Activated T-cell treated with anti-CD3 and anti-CD28 coated beads, Interleukin-2, amount 50 U/mL, for 4 hours (primary cell): ENCODE results near the gene EFNB1. TPM values are rescaled to one million over a fixed set of nuclear protein-coding genes. Genes with fewer than 3 reads are reported as not detected.

Experiments
- ATAC-seq, 2 donors: fragments of 200-7000 bp; cut with Tn5 transposase; one replicate each; pipeline ENCODE4 v1.10.0; 2021
- DNase-seq: peaks from one replicate; pipeline ENCODE4 v3.0.0-alpha.2; 2020
- H3K27me3 Mint-ChIP-seq: one replicate; pipeline ENCODE4 v1.8.0; 2021; ENCODE audit warnings: low read depth, mixed read lengths
- H3K36me3 Mint-ChIP-seq: one replicate; pipeline ENCODE4 v1.8.0; 2022; ENCODE audit warnings: mixed read lengths; ENCODE audit not compliant: insufficient read depth
- H3K4me1 Mint-ChIP-seq: one replicate; pipeline ENCODE4 v1.8.0; 2021; ENCODE audit warnings: low read depth, mixed read lengths
- H3K4me3 Mint-ChIP-seq: one replicate; pipeline ENCODE4 v1.8.0; 2021; ENCODE audit warnings: mild to moderate bottlenecking, moderate library complexity, mixed read lengths
- H3K9me3 Mint-ChIP-seq: one replicate; pipeline ENCODE4 v1.8.0; 2021; ENCODE audit warnings: mixed read lengths
- total RNA-seq, 3 donors: library from RNA; stranded (reverse); gene quantifications; one replicate each; pipeline ENCODE4 v1.2.1, GENCODE V29; 2021

EFNB1 gene
- total RNA-seq, 3 donors from 2014 or later, result 9.6 to 10.7 (median 9.9) TPM

DNA sequence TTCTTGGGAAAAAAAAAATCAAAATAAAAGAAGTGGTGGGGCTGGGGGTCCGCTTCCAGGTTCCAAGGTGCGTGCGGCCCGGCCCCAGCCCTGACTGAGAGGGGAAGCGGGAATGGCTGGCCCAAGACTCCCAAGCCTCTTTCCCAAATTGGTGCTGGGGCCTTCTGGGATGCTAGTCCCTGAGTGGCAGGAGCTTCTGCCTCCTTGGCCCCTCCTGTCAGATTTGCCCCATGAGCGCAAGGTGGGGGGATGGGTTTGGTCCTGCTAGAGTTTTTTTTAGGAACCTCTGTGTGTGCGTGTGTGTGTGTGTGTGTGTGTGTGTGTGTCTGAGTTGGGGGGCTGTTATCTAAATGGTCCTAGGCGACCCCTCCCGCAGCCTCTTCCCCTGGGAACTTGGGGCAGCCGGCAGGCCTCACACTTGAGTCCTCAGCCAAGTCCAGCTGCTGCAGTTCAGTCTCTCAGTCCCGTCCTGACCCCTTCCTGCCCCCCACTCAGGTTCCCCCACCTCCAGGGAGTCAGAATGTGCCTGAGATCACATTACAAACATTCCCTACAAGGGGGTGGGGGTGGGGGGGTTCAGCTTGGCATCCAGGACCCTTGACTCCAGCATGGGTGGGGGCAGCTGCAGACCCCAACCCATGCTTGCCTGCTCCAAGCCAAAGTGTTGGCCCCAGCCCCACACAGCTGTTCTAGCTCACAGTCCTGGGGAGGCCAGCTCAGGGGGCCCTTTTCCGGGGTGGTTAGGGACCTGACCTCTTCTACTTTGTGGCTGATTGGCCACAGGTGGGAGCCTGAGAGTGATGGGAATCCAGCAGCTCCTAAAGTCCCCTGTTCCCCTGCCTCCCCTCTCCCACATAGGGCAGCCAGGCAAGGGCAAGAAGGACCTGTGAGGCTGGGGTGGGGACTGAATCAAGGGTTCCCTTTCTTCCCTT, 4.0 kb downstream of the EFNB1 start:
- H3K27me3 Mint-ChIP-seq, result no peaks in the 10 kb centered on the region
- DNase-seq (no peak), ATAC-seq (no peak)
- H3K36me3 Mint-ChIP-seq, result no peaks in the 10 kb centered on the region
- H3K9me3 Mint-ChIP-seq, result no peaks in the 10 kb centered on the region
- H3K4me3 Mint-ChIP-seq, result no peak overlapping the region
- H3K4me1 Mint-ChIP-seq, result peaks cover 19% of the 10 kb centered on the region

DNA sequence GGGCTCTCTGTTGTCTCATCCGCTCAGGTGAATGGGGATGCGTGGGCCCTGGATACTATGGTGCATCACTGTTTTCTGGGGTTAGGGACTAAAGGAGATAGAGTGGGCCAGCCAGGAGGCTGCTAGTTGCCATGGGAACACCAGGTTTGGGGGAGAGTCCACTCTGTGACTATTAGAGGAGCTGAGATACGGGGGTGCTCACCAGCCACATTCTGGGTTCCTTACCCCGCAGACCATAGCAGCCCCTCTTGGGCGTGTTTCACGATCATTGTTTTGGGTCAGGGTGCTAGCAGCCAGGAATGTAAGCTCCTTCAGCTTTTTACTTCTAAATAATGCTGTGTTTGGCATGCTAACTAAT, 4.6 kb downstream of the EFNB1 start:
- no peak for DNase-seq
- H3K36me3 Mint-ChIP-seq, result no peaks in the 10 kb centered on the region
- H3K4me1 Mint-ChIP-seq, result peaks cover 18% of the 10 kb centered on the region
- H3K9me3 Mint-ChIP-seq, result no peaks in the 10 kb centered on the region
- no peaks in the 10 kb centered on the region for H3K27me3 Mint-ChIP-seq
- H3K4me3 Mint-ChIP-seq, result no peak overlapping the region
- ATAC-seq, result no peak

DNA sequence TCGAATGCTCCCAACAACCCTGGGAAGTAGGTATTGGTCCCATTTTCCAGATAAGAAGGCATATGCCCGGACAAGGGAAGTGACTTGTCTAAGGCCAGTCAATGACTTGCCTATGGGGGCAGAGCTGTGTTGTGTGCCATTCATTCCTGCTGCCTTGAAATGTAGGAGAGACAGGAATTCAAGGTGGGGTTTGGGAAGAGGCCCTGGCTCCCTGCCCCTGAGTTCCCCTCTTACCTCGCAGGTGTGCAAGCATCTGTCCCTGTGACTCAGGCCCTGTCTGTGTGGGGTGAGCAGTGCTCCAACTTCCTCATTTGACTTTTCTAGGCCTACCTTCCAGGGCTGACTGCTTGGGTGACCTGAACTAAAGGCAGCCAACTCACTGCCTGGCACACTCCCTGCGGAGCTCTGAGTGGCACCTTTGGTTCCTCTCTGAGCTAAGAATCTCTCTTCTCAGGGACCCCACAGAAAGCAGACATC, 5.1 kb downstream of the EFNB1 start:
- no peaks in the 10 kb centered on the region for H3K27me3 Mint-ChIP-seq
- H3K4me3 Mint-ChIP-seq, result no peak overlapping the region
- DNase-seq (no peak), ATAC-seq (no peak)
- H3K36me3 Mint-ChIP-seq, result no peaks in the 10 kb centered on the region
- peaks cover 16% of the 10 kb centered on the region for H3K4me1 Mint-ChIP-seq
- no peaks in the 10 kb centered on the region for H3K9me3 Mint-ChIP-seq

DNA sequence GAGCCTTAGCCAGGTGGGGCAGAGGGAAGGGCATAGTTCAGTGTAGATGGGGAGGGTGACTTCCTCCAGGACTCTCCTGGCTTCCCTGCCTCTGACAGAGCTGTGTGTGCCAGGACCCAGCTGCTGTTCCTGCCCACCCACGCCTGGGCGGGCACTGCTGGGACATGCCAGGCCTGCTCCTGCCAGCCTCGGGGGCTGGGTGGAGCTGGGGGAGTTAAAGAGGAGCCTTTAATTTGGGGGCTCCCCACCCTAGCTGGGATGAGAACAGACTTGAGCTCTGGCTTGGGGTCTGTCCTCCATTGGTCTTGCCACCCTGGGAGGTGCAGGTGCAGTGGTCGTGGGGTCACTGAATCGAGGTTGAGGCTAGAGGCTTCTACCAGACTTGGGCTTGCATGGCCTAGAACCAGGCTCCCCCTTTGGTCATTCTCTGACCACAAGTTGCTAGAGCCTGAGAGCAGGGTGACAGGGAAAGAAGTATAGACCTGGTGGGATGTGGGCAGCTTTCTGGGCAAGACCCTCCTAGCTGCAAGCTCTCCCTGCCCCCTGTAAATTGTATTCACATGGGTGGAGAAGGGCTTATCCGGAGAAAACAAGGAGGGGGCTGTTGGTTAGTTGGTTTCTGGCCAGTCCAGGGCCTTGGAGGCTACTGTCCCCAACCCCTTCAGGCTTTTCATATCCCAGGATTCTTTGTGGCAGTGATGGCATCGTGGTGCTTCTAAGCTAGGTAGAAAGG, 5.7 kb downstream of the EFNB1 start:
- peaks cover 16% of the 10 kb centered on the region for H3K4me1 Mint-ChIP-seq
- no peak overlapping the region for H3K4me3 Mint-ChIP-seq
- no peaks in the 10 kb centered on the region for H3K27me3 Mint-ChIP-seq
- no peaks in the 10 kb centered on the region for H3K36me3 Mint-ChIP-seq
- H3K9me3 Mint-ChIP-seq, result no peaks in the 10 kb centered on the region
- ATAC-seq, result no peak
- no peak for DNase-seq

DNA sequence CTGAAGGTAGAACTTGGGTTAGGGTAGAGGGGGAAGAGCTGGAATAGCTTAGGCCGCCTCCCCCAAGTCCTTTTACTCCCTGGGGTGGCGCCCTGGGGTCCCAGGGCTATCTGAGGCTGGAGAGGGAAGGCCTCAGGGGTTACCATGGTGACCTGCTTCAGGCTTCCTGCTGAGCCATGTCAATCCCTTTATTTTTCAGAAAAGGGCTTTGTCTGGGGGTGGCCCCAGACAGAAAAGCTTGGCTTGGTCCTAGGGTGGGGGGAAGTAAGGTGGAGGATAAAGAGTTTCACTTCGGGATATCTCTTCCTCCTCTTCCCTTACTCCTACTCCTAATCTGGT, 6.3 kb downstream of the EFNB1 start:
- no peak overlapping the region for H3K4me3 Mint-ChIP-seq
- H3K9me3 Mint-ChIP-seq, result no peaks in the 10 kb centered on the region
- ATAC-seq, result no peak

DNA sequence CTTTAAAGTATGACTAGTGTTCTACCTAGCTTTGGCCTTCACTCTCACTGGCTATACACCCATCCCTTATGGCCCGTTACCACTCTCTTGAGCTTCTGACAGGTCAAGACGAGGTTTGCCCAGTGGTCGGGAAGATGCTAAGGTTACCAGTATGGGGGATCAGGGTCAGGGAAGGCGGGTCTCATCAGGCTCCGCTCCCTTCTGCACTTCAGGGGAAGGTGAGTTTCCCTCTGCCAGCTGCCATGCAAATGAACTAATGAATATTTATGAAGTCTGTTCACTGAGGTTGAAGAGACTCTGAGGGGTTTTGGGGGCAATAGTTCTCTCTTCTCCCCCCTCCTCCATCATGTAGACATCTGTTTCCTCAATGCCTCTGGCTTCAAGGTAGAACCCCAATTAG, 6.6 kb downstream of the EFNB1 start:
- no peaks in the 10 kb centered on the region for H3K27me3 Mint-ChIP-seq
- ATAC-seq, result no peak
- no peak overlapping the region for H3K4me3 Mint-ChIP-seq
- no peak for DNase-seq
- H3K9me3 Mint-ChIP-seq, result no peaks in the 10 kb centered on the region
- H3K36me3 Mint-ChIP-seq, result no peaks in the 10 kb centered on the region
- H3K4me1 Mint-ChIP-seq, result peaks cover 14% of the 10 kb centered on the region

More for the DNA sequence above, 6.3 kb downstream of the EFNB1 start:
- DNase-seq, result no peak
- no peaks in the 10 kb centered on the region for H3K27me3 Mint-ChIP-seq
- H3K36me3 Mint-ChIP-seq, result no peaks in the 10 kb centered on the region
- peaks cover 14% of the 10 kb centered on the region for H3K4me1 Mint-ChIP-seq

DNA sequence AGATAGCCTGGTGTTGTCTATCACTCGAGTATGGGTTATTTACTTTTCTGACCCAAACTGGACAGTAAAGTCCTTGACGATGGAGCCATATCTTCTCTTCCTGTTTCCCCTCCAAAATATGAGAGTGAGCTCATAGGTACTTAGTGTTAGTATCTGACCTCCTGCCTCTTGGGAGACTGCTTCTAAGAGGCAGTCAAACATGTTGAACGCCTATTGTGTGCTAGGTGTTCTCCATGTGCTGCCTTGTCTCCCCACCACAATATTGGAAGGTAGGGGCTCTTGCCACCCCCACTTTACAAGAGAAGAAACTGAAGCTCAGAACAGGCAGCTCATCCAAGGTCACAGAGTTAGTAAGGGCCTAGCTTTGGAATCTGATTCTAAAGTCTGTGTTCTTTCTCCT, 8.3 kb downstream of the EFNB1 start:
- H3K27me3 Mint-ChIP-seq, result no peaks in the 10 kb centered on the region
- ATAC-seq, result no peak
- no peak for DNase-seq
- H3K9me3 Mint-ChIP-seq, result no peaks in the 10 kb centered on the region
- H3K4me3 Mint-ChIP-seq, result no peak overlapping the region
- H3K4me1 Mint-ChIP-seq, result peaks cover 3% of the 10 kb centered on the region
- H3K36me3 Mint-ChIP-seq, result no peaks in the 10 kb centered on the region

DNA sequence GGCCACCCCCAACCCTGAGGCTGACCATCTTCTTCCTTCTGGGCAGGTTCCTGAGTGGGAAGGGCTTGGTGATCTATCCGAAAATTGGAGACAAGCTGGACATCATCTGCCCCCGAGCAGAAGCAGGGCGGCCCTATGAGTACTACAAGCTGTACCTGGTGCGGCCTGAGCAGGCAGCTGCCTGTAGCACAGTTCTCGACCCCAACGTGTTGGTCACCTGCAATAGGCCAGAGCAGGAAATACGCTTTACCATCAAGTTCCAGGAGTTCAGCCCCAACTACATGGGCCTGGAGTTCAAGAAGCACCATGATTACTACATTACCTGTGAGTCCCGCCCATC, 9.7 kb downstream of the EFNB1 start:
- no peak for ATAC-seq
- no peak for DNase-seq
- Mint-ChIP-seq H3K27me3 (no peaks in the 10 kb centered on the region), H3K4me3 (no peak overlapping the region), H3K4me1 (peaks cover 2% of the 10 kb centered on the region), H3K9me3 (no peaks in the 10 kb centered on the region), H3K36me3 (no peaks in the 10 kb centered on the region)

DNA sequence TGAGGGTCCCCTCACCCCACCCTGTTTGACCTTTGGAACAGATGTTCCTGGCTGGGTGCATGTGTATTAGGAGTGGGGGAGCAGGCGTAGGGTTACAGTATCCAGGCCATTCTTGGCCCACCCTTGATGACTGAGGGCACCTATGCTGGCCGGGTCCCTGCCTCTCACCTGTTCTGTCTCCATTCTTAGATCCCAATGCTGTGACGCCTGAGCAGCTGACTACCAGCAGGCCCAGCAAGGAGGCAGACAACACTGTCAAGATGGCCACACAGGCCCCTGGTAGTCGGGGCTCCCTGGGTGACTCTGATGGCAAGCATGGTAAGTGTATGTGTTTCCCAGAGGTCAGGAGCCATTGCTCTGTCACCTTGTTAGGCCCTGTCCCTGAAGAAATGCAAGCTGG, 10.9 kb downstream of the EFNB1 start:
- DNase-seq (no peak), ATAC-seq (no peak)
- H3K9me3 Mint-ChIP-seq, result no peaks in the 10 kb centered on the region
- H3K4me3 Mint-ChIP-seq, result no peak overlapping the region
- H3K4me1 Mint-ChIP-seq, result peaks cover 2% of the 10 kb centered on the region
- no peaks in the 10 kb centered on the region for H3K27me3 Mint-ChIP-seq
- H3K36me3 Mint-ChIP-seq, result no peaks in the 10 kb centered on the region

DNA sequence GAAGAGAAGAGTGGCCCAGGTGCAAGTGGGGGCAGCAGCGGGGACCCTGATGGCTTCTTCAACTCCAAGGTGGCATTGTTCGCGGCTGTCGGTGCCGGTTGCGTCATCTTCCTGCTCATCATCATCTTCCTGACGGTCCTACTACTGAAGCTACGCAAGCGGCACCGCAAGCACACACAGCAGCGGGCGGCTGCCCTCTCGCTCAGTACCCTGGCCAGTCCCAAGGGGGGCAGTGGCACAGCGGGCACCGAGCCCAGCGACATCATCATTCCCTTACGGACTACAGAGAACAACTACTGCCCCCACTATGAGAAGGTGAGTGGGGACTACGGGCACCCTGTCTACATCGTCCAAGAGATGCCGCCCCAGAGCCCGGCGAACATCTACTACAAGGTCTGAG, 11.4 kb downstream of the EFNB1 start:
- H3K4me3 Mint-ChIP-seq, result no peak overlapping the region

DNA sequence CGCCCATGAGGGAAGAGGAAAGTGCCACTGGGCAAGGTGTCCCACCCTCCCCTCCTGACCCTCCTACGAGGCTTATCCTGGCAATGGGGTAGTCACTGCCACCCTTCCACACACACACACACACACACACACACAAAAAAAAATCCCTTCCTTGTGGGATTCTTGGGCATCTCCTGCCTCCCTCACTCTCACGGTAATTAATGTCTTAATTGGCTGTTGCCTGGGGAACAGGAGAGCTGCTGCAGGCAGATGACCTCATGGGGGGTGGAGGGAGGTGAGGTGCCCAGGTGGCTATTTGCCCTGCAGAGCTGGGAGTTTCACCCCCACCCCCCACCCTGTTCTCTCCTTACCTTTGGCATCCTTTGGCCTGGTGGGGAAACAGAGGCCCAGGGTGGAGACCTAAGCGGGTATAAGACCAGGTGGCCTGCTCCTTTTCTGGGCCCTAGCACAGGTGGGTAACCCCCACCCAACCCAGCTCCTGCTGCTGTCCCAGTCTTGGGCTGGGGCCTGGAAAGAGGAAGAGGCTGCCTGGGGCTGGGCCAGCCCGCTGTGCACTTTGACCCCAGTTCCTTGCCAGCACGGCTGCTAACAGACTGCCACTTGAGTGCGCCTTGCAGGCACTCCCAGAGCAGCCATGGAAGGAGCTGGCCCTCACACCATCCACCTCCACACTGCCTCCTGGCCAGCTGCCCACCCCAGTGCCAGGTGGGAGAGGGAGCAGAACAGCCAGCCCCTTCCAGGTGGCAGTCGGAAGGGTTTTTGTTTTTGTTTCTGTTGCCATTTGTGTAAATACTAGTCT, 12.6 kb downstream of the EFNB1 start:
- Mint-ChIP-seq H3K36me3 (no peaks in the 10 kb centered on the region), H3K9me3 (no peaks in the 10 kb centered on the region), H3K4me3 (no peak overlapping the region), H3K27me3 (no peaks in the 10 kb centered on the region), H3K4me1 (peaks cover 2% of the 10 kb centered on the region)
- no peak for DNase-seq
- no peak for ATAC-seq

More for the DNA sequence above, 11.4 kb downstream of the EFNB1 start:
- Mint-ChIP-seq H3K27me3 (no peaks in the 10 kb centered on the region), H3K9me3 (no peaks in the 10 kb centered on the region), H3K36me3 (no peaks in the 10 kb centered on the region), H3K4me1 (peaks cover 2% of the 10 kb centered on the region)
- ATAC-seq, result no peak
- DNase-seq, result no peak

DNA sequence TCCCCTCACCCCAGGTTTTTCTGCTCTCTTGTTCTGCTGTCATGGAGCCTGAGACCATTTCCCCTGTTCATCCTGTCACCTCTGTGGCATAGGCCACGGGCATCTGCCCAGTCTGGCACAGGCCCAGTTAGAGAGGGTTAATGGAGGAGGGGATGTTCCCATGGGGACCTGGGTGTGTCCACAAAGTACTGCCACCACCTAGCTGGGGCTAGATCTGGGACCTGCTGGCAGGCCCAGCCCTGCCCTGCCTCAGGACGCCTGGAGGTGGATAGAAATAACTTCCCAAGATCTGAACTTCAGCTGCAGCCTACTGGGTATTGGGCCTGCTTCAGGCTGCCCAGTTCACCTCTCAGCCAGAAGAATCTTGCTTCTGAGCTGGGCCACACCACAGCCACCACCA, 13.5 kb downstream of the EFNB1 start:
- Mint-ChIP-seq H3K36me3 (no peaks in the 10 kb centered on the region), H3K4me3 (no peak overlapping the region), H3K9me3 (no peaks in the 10 kb centered on the region), H3K27me3 (no peaks in the 10 kb centered on the region), H3K4me1 (no peaks in the 10 kb centered on the region)
- ATAC-seq, result no peak
- DNase-seq, result no peak

DNA sequence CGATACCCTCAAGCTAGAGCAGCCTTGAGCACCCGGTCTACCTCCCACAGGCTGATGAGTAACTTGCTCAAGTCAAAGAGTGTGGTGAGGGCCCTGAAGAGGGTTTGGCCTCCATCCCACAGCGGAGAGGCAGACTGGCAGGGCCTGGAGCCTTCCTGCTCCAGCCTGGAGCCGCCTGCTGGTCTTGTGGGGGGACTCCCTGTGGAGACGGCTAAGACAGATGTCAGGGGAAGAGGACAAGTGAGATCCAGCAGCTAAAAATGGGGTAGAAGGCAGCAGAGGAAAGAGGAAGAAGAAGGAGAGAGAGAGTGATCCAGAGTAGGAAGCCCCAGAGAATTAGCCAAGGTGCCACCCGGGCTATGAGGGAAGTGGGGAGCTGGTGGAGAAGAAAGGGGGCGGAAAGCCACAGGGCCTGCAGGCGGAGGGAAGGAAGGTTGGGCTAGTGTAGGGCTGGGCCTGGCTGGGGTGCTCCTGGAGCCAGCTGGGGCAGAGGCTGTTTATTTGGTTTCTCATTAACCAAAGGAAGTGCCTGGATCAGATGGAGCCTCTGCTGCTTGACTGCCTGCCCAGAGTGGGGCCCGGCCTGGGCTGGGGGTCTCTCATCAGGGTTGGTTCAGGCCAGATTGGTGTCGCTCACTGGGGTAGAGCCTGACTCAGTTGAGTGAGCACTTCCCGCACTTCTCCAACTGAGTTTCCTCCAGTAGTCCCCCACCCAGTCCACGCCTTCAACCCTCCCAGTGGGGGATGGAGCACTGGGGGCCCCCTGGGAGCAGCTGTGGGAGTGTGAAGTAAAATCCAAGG, 14.2 kb downstream of the EFNB1 start:
- Mint-ChIP-seq H3K27me3 (no peaks in the 10 kb centered on the region), H3K36me3 (no peaks in the 10 kb centered on the region), H3K9me3 (no peaks in the 10 kb centered on the region), H3K4me3 (no peak overlapping the region), H3K4me1 (no peaks in the 10 kb centered on the region)
- DNase-seq (no peak), ATAC-seq (no peak)

DNA sequence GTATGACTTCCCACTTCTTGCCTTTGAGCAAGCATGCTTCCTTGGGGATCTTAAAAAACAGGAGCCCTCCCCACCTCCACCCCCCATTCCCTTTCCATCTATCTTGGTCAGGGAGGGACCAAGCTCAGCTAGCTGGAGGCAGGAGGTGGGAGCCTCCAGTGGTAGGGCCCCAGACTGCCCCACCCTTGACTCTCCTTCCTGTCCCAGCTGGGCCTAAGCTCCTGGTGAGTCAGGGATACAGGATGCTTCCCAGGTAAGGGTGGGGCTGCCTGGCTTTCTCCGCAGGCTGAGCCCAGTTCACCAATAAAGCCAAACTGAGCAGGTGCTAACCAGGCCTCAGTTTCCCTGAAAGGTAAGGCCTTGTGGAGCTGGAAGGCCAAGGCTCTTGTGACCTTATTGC, 15.2 kb downstream of the EFNB1 start:
- no peaks in the 10 kb centered on the region for H3K9me3 Mint-ChIP-seq
- H3K4me1 Mint-ChIP-seq, result no peaks in the 10 kb centered on the region
- ATAC-seq (no peak), DNase-seq (no peak)
- H3K36me3 Mint-ChIP-seq, result no peaks in the 10 kb centered on the region
- no peaks in the 10 kb centered on the region for H3K27me3 Mint-ChIP-seq
- no peak overlapping the region for H3K4me3 Mint-ChIP-seq
